NCI-H2081 treated with DMSO at 0.1 percent for 48 hours (cell line): ENCODE data around the gene TTYH3.
"Not testable (repeated sequence)": the region's sequence is repeated elsewhere in the genome, so short reads cannot be mapped to it uniquely, and the experiment has no call there.

Experiments used
- DNase-seq: peaks from one replicate; lab custom pipeline; 2025; lab: John Stamatoyannopoulos, UW

Gene TTYH3

DNA sequence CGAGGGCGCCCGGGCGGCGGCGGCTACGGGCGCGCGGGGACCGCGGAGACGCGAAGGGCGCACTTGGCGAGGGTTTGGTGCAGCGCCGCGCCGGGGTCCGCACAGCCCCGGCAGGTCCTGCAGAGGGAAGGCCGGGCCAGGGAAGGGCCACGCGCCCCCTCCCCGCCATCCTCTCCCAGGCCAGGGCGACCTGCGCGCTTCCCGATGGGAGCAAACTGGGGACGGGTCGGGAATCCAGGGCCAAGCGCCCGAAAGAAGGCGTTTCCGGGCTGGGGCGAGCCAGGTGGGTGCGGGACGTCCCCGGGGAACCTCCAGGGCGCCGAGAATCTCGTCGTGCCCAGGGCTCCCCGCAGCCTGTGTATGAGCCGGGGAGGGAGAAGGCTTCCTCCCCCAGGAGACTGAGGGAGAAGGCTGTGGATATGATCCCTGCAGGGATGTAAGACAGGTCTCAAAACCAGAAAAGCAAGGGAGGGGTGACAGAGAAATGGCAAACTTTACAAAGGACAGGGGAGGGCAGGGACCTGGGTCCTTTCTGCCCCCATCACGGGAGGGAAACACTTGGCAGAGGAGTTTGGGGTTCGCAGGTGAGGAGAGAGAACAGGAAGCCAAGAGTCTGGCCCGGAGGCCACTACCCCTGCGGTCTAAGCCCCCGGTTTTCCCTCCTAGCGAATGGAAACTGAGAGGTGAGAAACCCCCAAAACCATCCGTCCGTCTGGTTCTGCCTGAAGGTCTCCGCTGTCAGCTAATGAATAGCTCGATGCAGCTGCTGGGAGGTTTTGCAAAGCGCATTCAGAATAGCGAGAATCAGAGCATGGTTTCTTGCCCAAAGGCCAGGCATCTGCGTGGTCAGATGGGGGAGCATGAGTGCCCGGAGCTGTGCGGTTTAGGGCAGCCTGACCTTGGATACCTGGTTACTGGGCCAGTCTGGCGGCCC, 56.9 kb downstream of the TTYH3 start:
- DNase-seq: no peak

DNA sequence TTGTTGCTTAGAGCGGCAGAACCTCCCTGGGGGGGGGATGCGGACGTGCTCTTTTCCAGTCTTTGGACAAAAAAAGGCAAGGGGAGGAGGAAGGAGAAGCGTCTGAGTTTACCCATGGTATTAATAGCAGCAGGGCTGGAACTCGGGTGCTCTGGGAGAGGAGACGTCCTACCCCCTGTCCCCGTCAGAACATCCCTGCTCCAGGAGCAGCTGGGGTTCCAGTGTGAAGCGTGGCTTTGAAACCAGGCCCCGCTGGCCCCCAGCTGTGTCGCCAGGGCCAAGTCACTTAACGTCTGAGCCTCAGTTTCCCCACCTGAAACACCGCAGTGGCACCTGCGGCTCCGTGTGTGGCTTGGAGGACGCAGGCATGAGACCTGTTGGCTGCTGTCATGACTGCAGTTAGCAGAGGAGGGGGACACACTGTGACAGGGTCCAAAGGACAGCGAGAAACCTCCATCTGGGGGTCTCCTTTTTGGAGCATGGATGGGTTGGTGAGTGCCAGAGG, 57.6 kb downstream of the TTYH3 start:
- DNase-seq: no peak

DNA sequence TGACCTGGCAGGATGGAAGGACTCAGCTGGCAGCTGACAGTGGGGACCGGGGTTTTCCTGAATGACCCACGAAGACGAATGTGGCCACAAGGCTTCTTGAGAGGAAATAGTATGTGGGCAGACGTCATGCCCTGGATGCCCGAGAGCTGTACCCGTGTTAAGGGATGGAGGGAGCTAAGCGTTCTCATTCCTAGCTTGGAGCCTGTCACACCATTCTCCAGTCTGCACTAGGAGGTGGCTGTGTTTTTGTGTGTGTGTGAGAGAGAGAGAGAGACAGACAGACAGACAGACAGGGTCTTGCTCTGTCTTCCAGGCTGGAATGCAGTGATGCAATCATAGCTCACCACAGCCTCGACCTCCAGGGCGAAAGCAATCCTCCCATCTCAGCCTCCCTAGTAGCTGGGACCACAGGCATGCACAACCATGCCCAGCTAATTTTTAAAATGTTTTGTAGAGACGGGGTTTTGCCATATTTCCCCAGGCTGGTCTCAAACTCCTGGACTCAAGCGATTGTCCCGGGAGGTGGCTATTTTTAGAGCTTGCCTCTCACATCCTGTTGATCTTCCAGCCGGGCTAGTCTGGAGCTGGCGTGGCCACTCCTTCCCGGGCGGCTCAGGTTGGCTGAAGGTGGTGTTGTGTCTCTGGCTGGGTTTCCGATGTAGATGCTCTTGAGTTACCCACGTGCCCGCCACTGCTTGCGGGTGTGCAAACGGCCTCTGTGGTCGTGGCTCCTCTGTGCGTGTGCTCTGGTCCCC, 58.3 kb downstream of the TTYH3 start:
- no peak for DNase-seq

DNA sequence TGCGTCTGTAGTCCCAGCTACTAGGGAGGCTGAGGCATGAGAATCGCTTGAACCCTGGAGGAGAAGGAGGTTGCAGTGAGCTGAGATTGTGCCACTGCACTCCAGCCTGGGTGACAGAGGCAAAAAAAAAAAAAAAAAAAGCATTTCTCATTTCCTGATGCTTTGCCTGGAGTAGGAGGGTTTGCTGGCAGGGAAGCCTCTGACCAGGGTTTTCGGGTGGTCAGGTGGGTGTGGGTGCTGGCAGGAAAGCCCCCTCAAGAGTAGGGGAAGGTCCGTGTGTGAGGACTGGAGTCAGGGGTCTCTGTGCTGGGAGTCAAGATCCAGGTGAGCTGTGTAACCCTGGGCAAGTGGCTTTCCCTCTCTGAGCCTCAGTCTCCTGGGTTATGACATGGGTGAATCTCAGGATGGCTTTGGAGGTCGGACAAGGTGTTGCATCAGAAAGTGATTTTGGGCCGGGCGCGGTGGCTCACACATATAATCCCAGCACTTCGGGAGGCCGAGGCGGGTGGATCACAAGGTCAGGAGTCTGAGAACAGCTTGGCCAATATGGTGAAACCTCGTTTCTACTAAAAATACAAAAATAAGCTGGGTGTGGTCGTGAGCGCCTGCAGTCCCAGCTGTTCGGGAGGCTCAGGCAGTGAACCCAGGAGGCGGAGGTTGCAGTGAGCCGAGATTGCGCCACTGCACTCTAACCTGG, 59.4 kb downstream of the TTYH3 start:
- no peak for DNase-seq

DNA sequence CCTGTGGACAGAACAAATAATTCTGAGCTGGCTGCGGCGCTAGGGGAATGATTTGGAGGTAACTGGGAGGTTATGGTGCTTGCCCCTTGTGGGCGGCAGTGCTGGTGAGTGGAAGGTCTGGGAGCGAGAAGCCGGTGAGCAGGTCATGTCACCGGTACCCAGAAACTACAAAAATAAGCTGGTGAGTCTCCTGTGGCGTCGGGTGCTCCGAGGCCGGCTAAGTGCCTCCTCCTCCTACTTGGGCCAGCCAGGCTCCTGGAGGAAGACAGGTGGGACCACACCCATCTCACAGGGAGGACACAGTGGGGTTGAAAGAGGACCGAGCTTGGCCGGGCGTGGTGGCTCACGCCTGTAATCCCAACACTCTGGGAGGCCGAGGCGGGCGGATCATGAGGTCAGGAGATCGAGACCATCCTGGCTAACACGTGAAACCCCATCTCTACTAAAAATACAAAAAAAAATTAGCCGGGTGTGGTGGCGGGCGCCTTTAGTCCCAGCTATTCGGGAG, 60.2 kb downstream of the TTYH3 start:
- not testable (repeated sequence) for DNase-seq

DNA sequence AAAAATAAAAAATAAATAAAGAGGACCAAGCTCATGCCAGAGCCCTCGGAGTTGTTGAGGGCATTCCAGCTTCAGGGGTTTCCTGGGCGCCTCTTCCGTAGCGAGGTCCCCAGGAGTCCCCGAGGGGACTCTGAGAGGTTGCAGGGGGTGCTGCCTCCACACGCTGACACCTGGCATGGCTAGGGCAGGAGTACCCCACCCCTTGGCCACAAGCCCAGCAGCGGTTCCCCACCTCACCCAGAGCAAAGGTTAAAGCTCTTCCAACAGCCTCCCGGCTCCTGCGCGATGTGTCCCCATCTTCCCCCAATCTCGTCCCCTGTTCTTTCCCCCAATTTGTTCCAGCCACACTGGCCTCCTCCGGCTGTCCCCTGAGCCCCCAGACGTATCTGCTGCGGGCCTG, 60.8 kb downstream of the TTYH3 start:
- no peak for DNase-seq

DNA sequence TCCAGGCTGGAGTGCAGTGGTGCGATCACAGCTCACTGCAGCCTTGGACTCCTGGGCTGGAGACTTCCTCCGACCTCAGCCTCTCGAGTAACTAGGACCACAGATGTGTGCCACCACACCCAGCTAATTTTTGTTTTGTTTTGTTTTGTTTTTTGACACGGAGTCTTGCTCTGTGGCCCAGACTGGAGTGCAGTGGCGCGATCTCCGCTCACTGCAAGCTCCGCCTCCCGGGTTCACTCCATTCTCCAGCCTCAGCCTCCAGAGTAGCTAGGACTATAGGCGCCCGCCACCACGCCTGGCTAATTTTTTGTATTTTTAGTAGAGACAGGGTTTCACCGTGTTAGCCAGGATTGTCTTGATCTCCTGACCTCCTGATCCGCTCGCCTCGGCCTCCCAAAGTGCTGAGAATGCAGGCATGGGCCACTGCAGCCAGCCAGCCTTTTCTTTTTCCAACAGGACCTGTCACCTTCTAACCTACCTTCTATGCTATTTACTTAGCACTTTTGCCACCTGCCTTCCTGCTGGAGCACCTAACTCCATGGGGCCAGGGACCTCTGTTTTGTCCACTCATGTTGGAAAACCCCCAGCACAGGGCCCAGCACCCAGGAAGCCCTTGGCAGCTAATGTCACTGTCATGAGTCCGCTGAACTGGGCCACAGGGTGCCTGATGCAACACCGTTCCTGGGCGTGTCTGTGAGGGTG, 61.8 kb downstream of the TTYH3 start:
- DNase-seq: not testable (repeated sequence)

DNA sequence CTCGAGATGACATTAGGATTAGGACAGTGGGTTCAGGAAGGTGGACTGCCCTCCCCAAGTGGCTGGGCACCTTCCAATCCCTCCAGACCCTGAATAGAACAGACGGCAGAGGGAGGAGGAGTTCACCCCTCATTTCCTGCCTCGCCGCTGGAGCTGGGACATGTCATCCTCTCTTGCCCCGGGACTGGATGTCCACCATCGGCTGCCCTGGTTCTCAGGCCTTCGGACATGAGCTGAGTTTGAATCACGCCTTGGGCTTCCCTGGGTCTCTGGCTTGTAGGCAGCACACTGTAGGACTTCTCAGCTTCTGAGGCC, 62.3 kb downstream of the TTYH3 start:
- DNase-seq: not testable (repeated sequence)

DNA sequence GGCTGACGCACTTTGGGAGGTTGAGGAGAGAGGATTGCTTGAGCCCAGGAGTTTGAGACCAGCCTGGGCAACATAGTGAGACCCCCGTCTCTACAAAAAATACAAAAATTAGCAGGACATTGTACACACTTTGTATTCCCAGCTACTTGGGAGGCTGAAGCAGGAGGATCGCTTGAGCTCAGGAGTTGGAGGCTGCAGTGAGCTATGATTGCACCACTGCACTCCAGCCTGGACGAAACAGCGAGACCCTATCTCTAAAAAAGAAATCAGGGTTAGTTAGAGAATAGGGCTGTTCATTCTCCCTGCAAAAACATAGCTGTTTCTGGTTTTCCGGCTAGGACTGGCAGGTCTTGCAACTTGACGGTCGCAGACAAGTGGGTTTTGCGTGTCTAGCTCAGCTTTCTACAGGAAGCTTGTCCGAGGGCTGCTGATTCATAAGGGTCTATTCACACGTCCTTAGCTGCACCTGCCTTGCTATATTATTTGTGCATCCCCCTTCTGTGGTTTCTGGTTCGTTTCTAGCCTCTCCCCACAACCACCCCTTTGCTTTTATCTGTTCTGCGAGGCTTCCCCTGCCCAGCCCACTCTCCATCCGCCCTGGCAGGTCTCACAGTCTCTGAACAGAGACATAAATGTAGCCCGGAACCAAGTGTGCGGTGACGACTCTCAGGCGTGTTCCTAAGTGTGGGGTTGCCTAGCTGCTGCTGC, 66.9 kb downstream of the TTYH3 start:
- no peak for DNase-seq

DNA sequence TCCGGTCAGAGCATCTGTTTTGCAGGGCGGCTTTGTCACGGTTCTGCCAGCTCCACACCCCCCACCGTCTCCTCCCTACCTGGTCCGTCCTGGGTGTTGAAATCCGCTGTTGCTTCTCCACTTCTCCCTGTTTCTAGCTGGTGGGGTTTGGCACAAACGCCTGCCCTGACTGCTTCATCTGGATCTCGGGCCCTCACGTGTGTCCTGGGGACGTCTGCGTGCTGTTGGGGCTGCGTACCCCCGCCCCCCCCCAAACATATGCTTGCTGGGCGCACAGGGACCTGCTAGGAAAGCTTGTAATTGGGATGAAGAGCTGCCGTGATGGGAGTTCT, 67.5 kb downstream of the TTYH3 start:
- no peak for DNase-seq

DNA sequence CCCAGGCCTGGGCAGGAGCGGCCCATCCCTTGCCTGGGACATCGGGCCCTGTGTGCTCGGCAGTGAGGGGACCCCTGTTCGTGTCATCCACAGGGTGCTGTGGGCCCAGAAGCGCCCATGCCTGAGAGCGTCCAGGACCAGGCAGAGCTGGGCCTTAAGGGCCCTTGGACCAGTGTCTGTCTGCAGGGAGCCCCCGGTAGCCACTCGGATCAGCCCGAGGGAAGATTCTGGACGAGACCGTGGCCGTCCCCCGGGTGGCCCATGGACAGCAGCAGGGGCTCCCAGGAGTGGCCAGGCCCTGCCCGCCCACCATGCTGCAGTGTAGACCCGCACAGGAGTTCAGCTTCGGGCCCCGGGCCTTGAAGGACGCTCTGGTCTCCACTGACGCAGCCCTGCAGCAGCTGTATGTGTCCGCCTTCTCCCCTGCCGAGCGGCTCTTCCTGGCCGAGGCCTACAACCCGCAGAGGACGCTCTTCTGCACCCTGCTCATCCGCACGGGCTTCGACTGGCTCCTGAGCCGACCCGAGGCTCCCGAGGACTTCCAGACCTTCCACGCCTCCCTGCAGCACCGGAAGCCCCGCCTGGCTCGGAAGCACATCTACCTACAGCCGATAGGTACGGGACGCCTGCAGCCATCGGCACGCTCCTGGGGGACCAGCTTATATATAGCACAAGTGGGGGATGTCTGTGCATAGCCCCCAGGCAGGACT, 68.5 kb downstream of the TTYH3 start:
- no peak for DNase-seq

DNA sequence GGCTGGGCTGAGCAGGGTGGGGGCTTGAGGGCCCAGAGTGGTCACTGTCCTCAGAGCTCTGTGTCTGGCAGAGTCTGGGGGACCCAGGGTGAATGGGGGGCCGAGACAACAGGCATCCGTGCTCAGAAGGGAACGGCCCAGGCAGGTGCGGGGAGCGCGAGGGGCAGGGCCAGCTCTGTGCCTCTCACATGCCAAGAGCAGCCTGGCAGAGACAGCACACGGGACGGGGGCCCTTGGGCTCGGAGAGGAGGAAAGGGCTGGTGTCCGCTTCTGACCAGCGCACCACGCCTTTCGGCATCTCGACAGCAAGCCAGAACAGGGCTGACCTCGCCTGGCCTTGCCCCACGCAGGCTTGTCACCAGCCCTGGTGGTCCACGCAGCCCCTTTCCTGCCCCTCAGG, 69.6 kb downstream of the TTYH3 start:
- DNase-seq: no peak

DNA sequence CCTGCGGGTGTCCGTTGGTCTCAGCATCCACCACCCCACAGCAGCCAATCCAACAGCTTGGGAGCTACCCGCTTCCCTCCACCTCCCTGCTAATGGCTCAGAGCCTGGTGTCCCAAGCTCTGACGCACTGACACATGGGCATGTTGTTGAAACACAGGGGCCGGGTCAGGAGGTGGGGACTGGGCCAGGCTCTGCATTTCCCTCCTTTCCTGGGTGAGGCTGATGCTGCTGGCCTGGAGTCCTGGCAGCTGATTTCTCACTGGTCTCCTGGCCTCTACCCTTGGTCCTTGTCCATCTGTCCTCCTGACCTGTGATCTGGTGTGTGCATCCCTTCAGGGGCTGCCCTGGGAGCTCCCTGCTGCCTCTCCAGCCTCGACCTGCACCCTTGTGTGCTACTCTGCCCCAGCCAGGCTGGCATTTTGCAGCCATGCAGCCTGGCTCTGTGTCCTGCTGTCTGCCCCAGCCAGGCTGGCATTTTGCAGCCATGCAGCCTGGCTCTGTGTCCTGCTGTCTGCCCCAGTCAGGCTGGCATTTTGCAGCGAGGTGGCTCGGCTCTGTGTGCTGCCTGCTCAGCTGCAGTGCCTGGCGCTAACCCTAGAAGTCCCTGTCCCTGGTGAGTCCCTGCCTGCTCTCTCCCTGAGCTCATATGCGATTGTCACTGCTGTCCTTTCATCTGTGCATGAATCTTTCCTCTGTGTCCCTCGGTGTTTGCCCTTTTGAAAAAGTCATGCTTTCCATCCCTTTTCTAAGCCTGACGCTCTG, 70.2 kb downstream of the TTYH3 start:
- no peak for DNase-seq

DNA sequence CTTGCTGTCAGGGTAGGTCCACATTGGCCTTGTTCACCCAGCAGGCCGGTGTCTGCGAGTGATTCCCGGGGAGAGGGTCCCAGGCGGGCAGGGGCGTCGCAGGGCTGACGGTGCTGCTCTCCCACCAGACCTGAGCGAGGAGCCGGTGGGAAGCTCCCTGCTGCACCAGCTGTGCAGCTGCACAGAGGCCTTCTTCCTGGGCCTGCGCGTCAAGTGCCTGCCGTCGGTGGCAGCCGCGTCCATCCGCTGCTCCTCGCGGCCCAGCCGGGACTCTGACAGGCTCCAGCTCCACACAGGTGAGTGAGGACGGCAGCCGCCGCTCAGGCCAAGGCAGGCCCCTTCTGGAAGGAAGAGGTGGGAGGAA, 70.8 kb downstream of the TTYH3 start:
- no peak for DNase-seq

DNA sequence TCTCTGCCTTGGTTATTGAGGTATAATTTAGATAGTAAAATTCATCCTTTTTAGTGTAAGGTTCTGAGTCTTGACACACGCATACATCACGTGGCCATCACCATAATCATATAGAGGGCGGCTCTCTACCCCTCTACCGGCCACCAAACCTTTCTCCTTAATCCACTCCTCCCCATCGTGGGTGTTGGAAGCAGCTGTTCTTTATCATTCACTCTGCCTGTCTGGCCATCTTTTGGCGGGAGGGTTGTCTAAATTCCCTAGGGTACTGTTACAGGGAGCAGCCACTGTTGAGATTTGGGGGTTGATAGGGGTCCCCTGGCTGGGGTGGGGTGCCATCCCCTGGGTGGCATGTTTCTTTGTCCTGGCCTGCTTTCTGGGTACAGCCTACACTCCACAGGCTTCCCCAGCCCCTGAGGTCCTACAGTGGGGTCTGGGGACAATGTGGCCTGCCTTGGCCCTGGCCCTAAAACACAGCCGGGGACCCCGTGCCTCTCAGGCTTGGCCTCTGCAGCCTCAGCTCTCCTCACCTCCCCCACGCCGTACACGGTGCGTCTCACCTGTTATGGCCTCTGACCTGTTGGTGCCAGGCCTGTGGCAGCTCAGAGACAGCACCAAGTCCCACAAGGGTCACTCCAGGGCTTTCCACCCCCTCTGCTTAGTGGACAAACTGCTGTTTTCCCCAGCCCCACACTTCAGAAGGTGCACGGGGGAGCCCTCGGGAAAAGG, 73.7 kb downstream of the TTYH3 start:
- DNase-seq: no peak

DNA sequence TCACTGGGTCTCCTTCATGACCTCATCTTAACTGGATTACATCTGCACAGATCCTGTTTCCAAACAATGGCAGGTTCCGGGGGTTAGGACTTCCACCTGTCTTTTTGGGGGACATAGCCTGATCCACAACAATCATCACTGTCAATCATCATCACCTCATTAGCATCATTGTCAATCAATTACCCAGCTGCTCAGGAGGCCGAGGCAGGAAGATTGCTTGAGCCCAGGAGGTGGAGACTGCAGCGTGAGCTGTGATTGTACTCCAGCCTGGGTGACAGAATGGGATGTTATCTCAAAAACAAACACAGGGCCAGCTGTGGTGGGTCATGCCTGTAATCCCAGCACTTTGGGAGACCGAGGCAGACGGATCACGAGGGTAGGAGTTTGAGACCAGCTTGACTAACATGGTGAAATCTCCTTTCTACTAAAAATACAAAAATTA, 74.9 kb downstream of the TTYH3 start:
- DNase-seq: no peak

DNA sequence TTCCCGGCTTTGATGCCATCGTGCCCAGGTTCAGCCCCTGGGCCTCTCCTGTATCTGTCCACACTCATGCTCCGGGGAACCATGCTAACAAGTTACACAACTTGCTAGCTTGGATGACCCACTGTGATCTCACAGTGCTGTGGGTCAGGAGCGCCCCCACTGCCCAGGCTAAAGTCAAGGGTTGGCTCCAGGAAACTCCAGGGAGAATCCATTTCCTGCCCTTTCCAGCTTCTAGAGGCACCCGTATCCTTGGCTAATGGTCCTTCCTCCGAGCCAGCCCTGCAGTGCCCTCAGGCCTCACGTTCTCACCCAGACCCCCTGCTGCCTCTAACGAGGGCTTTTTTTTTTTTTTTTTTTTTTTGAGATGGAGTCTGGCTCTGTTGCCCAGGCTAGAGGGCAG, 75.7 kb downstream of the TTYH3 start:
- no peak for DNase-seq

DNA sequence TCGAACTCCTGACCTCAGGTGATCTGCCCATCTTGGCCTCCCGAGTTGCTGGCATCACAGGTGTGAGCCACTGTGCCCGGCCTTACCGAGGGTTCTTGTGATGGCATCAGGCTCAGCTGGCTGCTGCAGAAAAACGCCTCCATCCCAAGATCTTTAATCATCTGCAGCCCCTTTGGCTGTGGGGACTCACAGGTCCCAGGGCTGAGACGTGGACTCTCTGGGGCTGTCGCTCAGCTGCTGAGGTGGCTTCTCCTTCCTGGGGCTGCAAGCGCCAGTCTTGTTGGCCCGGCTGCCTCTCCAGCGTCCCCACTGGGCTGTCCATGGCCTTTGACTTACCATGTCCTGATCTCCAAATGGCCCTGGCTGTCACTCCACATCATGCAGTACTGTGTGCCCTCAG, 76.3 kb downstream of the TTYH3 start:
- DNase-seq: no peak
